Measurements from ENCODE around the gene TDRD7.
A peak's percentile ranks its signal among the peaks of the same experiment; 100 is the strongest.

TDRD7 gene

GRCh38 chr9:97396256-97396655 is 15.6 kb upstream of the TDRD7 start:
- no peak for DNase-seq (ENCODE audit: low read depth)
- H3K4me3 ChIP-seq (replicated peaks; ENCODE audit: low read depth, low read length), result no peak overlapping the region
- TF ChIP-seq CTCF (IDR thresholded peaks at IDR 0.05; ENCODE audit: low read length, missing control alignments), result no peak

GRCh38 chr9:97397220-97397619 is 14.7 kb upstream of the TDRD7 start:
- TF ChIP-seq CTCF (IDR thresholded peaks at IDR 0.05; ENCODE audit: low read length, missing control alignments), result no peak
- DNase-seq (ENCODE audit: low read depth), result no peak
- H3K4me3 ChIP-seq (replicated peaks; ENCODE audit: low read depth, low read length), result no peak overlapping the region

- peak; percentile 95 for TF ChIP-seq CTCF (IDR thresholded peaks at IDR 0.05; ENCODE audit: low read length, missing control alignments)
- no peak overlapping the region for H3K4me3 ChIP-seq (replicated peaks; ENCODE audit: low read depth, low read length)
- DNase-seq (ENCODE audit: low read depth), result peak; percentile 78
These were observed 12.7 kb upstream of the TDRD7 start for GRCh38 chr9:97398999-97399758.

GRCh38 chr9:97403746-97404316 is 8.1 kb upstream of the TDRD7 start:
- no peak overlapping the region for H3K4me3 ChIP-seq (replicated peaks; ENCODE audit: low read depth, low read length)
- DNase-seq (ENCODE audit: low read depth), result no peak
- no peak for TF ChIP-seq CTCF (IDR thresholded peaks at IDR 0.05; ENCODE audit: low read length, missing control alignments)

- DNase-seq (ENCODE audit: low read depth), result no peak
- H3K4me3 ChIP-seq (replicated peaks; ENCODE audit: low read depth, low read length), result no peak overlapping the region
- TF ChIP-seq CTCF (IDR thresholded peaks at IDR 0.05; ENCODE audit: low read length, missing control alignments), result no peak
These were observed 6.3 kb upstream of the TDRD7 start for GRCh38 chr9:97405551-97405950.

GRCh38 chr9:97406620-97407177 is 5.2 kb upstream of the TDRD7 start:
- no peak for DNase-seq (ENCODE audit: low read depth)
- no peak for TF ChIP-seq CTCF (IDR thresholded peaks at IDR 0.05; ENCODE audit: low read length, missing control alignments)
- H3K4me3 ChIP-seq (replicated peaks; ENCODE audit: low read depth, low read length), result no peak overlapping the region
